Activated B cell treated with CpG ODN at 0.5 μM for 24 hours (primary cell): ENCODE measurements around the gene TMEM201. TPM values are rescaled to one million over a fixed set of nuclear protein-coding genes. Genes with fewer than 3 reads are reported as not detected.

Source experiments
- ATAC-seq: fragments of 200-7000 bp; cut with Tn5 transposase; one replicate; pipeline ENCODE4 v1.10.0; 2021; ENCODE audit warnings: low read depth, mild to moderate bottlenecking, moderate library complexity
- CTCF ChIA-PET: fragments of 350-600 bp; sonication (Branson Sonifier 250); formaldehyde crosslinking; loops from one replicate; lab custom pipeline; 2021; ENCODE audit warnings: antibody characterized with exemption; lab: Charles Lee
- POLR2A ChIA-PET: fragments of 350-600 bp; sonication (Branson Sonifier 250); formaldehyde crosslinking; loops from one replicate; lab custom pipeline; 2021; ENCODE audit warnings: antibody characterized with exemption; lab: Charles Lee
- DNase-seq: peaks from one replicate; pipeline ENCODE4 v3.0.0; 2022
- H3K27ac Mint-ChIP-seq: one replicate; pipeline ENCODE4 v1.8.0; 2020; ENCODE audit warnings: mixed read lengths
- H3K27me3 Mint-ChIP-seq: one replicate; pipeline ENCODE4 v1.8.0; 2021; ENCODE audit warnings: mixed read lengths
- H3K36me3 Mint-ChIP-seq: one replicate; pipeline ENCODE4 v1.8.0; 2021; ENCODE audit warnings: low read depth, mixed read lengths
- H3K4me1 Mint-ChIP-seq: one replicate; pipeline ENCODE4 v1.8.0; 2021; ENCODE audit warnings: mixed read lengths
- H3K4me3 Mint-ChIP-seq: one replicate; pipeline ENCODE4 v1.8.0; 2020; ENCODE audit warnings: mild to moderate bottlenecking, mixed read lengths
- H3K9me3 Mint-ChIP-seq: one replicate; pipeline ENCODE4 v1.8.0; 2020; ENCODE audit warnings: mixed read lengths
- CTCF ChIP-seq: fragments of 200-600 bp; IDR thresholded peaks from one replicate; pipeline ENCODE4 v1.8.0; 2022; ENCODE audit warnings: antibody characterized with exemption, mild to moderate bottlenecking
- intact Hi-C: fragments of 100-400 bp; cut with micrococcal nuclease; formaldehyde crosslinking; loops from one replicate; pipeline ENCODE4 v1.15.1; 2024
- total RNA-seq: library from RNA; stranded (reverse); gene quantifications from 2 replicates; pipeline ENCODE4 v1.2.3, GENCODE V29; 2022

TMEM201 gene
- total RNA-seq, 1 donor from 2014 or later, result 9.4 TPM

GRCh38 chr1:9544926-9545325 lies 43.8 kb upstream of the TMEM201 start:
- no peak overlapping the region for H3K27ac Mint-ChIP-seq
- CTCF ChIA-PET, result no interaction called here

GRCh38 chr1:9549955-9550546 lies 38.7 kb upstream of the TMEM201 start:
- no peak for DNase-seq
- Mint-ChIP-seq H3K4me3 (no peak overlapping the region), H3K27me3 (no peaks in the 10 kb centered on the region), H3K27ac (no peak overlapping the region), H3K4me1 (peaks cover 9% of the 10 kb centered on the region), H3K36me3 (peaks cover 21% of the 10 kb centered on the region), H3K9me3 (no peaks in the 10 kb centered on the region)
- ChIA-PET CTCF (interaction anchor here (2.0 kb wide), 1 partner anchor 22 kb away, joined by 6 read pairs; no protein-coding TSS in a partner anchor), POLR2A (interaction anchor here (0.6 kb wide), 1 partner anchor 17 kb away, joined by 4 read pairs; no protein-coding TSS in a partner anchor)
- intact Hi-C loops, result no loop called here
- TF ChIP-seq CTCF, result no peak
- ATAC-seq, result no peak

More at GRCh38 chr1:9544926-9545325, 43.8 kb upstream of the TMEM201 start:
- intact Hi-C loops, result loop anchor here (5.0 kb wide), 1 partner anchor 42 kb away; the partner anchor contains the start of gene TMEM201
- Mint-ChIP-seq H3K4me1 (peaks cover 28% of the 10 kb centered on the region), H3K36me3 (peaks cover 13% of the 10 kb centered on the region), H3K27me3 (no peaks in the 10 kb centered on the region), H3K9me3 (no peaks in the 10 kb centered on the region), H3K4me3 (no peak overlapping the region)
- DNase-seq (no peak), ATAC-seq (no peak)
- TF ChIP-seq CTCF, result no peak
- POLR2A ChIA-PET, result no interaction called here

- peaks cover 6% of the 10 kb centered on the region for H3K4me1 Mint-ChIP-seq
- H3K27me3 Mint-ChIP-seq, result no peaks in the 10 kb centered on the region
- peaks cover 37% of the 10 kb centered on the region for H3K36me3 Mint-ChIP-seq
- intact Hi-C loops, result no loop called here
- no peak overlapping the region for H3K27ac Mint-ChIP-seq
- no peak for ATAC-seq
- ChIA-PET CTCF (interaction anchor here (2.0 kb wide), 1 partner anchor 20 kb away, joined by 6 read pairs; no protein-coding TSS in a partner anchor), POLR2A (no interaction called here)
- no peak overlapping the region for H3K4me3 Mint-ChIP-seq
- no peak for DNase-seq
- H3K9me3 Mint-ChIP-seq, result no peaks in the 10 kb centered on the region
- no peak for TF ChIP-seq CTCF
These were observed 36.7 kb upstream of the TMEM201 start for GRCh38 chr1:9551984-9552383.

GRCh38 chr1:9553736-9554144 lies 35.0 kb upstream of the TMEM201 start:
- ChIA-PET CTCF (no interaction called here), POLR2A (interaction anchor here (1.0 to 1.4 kb wide), 2 partner anchors 15 to 167 kb away, joined by 3 read pairs; partner anchors contain the start of gene SLC25A33)
- Mint-ChIP-seq H3K4me3 (no peak overlapping the region), H3K4me1 (peaks cover 7% of the 10 kb centered on the region), H3K27ac (no peak overlapping the region), H3K27me3 (no peaks in the 10 kb centered on the region), H3K36me3 (peaks cover 51% of the 10 kb centered on the region), H3K9me3 (no peaks in the 10 kb centered on the region)
- no peak for ATAC-seq
- DNase-seq, result no peak
- TF ChIP-seq CTCF, result no peak
- intact Hi-C loops, result no loop called here

GRCh38 chr1:9555942-9556341 lies 32.8 kb upstream of the TMEM201 start:
- DNase-seq (no peak), ATAC-seq (no peak)
- no peaks in the 10 kb centered on the region for H3K27me3 Mint-ChIP-seq
- no peak for TF ChIP-seq CTCF
- H3K27ac Mint-ChIP-seq, result no peak overlapping the region
- H3K4me3 Mint-ChIP-seq, result no peak overlapping the region
- H3K36me3 Mint-ChIP-seq, result peaks cover 57% of the 10 kb centered on the region
- CTCF ChIA-PET, result no interaction called here
- POLR2A ChIA-PET, result no interaction called here
- peaks cover 19% of the 10 kb centered on the region for H3K4me1 Mint-ChIP-seq
- no peaks in the 10 kb centered on the region for H3K9me3 Mint-ChIP-seq
- intact Hi-C loops, result no loop called here
